Cardiac fibroblast (primary cell): ENCODE data around the gene CIB1.
"Not testable (repeated sequence)": the region's sequence is repeated elsewhere in the genome, so short reads cannot be mapped to it uniquely, and the experiment has no call there.

ENCODE experiments used
- DNase-seq, 2 donors: peaks; one replicate each; pipeline versions ENCODE4 v3.0.0 to v3.0.0-alpha.2; 2010; ENCODE audit warnings: low read depth in 2 of 2
- H3K4me3 ChIP-seq, 2 donors: replicated peaks in 1 of 2; 1 replicate in 1 of 2; 2 replicates in 1 of 2; pipeline ENCODE4 v1.5.1; 2011; ENCODE audit warnings: low read depth in 2 of 2, low read length in 2 of 2, mild to moderate bottlenecking in 2 of 2, moderate library complexity in 1 of 2
- TF ChIP-seq, protein P1 (sequence below): IDR thresholded peaks from one replicate; pipeline ENCODE4 v1.5.1; 2011; ENCODE audit warnings: low read depth, mild to moderate bottlenecking, low read length, inconsistent platforms

CIB1 gene

DNA sequence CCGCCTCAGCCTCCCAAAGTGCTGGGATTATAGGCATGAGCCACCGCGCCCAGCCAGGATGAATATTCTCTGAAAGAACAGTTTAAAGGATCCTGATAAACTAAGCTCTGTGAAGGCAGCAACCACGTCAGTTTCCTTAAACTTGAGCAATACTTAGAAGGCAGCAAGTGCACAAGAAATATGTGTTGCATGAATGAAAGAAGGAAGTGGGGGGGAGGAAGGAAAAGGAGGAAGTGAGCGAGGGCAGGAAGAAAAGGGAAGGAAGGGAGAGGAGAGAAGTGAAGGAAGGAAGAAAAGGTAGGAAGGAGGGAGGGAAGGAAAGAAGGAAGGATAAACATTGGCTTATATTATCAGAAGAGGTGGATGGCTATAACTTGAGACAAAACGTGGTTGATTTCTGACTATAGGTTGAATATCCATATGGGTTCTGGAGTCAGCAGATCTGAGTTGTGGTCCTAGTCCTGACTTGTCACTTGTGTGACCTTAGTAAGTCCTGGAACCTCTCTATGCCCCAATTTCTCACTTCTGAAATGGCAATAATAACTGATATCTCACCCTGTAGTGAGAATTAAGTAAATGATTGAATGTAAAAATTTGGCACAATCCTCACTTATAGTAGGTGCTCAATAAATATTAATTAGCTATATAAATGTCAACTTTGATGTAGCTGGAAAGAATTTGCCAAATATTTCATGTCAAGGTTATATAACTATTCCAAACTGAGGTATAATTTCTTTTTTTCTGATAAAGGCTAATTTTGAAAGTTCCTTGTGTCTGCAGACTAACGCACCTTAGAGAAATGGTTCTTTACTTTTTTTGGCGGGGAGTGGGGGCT is 44.6 kb downstream of the CIB1 start:
- H3K4me3 ChIP-seq: no peak overlapping the region
- TF ChIP-seq, protein P1, sequence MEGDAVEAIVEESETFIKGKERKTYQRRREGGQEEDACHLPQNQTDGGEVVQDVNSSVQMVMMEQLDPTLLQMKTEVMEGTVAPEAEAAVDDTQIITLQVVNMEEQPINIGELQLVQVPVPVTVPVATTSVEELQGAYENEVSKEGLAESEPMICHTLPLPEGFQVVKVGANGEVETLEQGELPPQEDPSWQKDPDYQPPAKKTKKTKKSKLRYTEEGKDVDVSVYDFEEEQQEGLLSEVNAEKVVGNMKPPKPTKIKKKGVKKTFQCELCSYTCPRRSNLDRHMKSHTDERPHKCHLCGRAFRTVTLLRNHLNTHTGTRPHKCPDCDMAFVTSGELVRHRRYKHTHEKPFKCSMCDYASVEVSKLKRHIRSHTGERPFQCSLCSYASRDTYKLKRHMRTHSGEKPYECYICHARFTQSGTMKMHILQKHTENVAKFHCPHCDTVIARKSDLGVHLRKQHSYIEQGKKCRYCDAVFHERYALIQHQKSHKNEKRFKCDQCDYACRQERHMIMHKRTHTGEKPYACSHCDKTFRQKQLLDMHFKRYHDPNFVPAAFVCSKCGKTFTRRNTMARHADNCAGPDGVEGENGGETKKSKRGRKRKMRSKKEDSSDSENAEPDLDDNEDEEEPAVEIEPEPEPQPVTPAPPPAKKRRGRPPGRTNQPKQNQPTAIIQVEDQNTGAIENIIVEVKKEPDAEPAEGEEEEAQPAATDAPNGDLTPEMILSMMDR: no peak
- peak in 1 of 2 donors; percentile 32 for DNase-seq

DNA sequence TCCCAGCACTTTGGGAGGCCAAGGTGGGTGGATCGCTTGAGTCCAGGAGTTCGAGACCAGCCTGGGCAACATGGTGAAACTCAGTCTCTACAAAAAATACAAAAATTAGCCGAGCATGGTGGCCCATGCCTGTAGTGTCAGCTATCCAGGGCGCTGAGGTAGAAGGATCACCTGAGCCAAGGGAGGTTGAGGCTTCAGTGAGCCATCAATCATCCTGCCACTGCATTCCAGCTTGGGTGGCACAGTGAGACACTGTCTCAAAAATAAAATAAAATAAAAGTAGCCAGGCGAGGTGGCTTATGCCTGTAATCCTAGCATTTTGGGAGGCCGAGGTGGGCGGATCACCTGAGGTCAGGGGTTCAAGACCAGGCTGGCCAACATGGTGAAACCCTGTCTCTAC is 45.7 kb downstream of the CIB1 start:
- not testable (repeated sequence) for DNase-seq, H3K4me3 ChIP-seq

DNA sequence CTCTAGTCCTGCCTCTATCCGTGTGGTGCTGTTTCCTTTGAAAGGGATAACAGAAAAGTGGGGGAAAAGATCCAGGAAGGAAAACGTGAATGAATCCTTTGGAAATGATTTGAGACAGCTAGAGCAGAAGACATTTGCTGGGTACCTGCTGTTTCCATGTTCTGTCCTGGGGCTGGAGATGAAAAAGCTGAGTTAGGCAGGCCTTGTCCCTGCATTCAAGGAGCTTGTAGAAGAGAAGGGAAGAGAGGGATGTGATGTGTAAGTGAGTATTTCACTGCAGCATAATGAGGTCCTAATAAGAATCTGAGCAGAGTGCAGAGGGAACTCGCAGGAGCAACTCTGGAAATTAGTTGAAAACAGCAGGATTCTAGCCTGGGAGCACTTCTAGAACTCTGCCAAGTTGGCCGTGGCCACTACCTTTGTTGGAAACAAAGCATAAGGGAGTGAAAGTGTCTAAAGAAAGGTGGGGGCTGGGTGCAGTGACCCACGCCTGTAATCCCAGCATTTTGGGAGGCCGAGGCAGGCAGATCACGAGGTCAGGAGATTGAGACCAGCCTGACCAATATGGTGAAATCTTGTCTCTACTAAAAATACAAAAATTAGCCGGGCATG is 46.4 kb downstream of the CIB1 start:
- TF ChIP-seq, protein P1: no peak
- DNase-seq: no peak
- no peak overlapping the region for H3K4me3 ChIP-seq

DNA sequence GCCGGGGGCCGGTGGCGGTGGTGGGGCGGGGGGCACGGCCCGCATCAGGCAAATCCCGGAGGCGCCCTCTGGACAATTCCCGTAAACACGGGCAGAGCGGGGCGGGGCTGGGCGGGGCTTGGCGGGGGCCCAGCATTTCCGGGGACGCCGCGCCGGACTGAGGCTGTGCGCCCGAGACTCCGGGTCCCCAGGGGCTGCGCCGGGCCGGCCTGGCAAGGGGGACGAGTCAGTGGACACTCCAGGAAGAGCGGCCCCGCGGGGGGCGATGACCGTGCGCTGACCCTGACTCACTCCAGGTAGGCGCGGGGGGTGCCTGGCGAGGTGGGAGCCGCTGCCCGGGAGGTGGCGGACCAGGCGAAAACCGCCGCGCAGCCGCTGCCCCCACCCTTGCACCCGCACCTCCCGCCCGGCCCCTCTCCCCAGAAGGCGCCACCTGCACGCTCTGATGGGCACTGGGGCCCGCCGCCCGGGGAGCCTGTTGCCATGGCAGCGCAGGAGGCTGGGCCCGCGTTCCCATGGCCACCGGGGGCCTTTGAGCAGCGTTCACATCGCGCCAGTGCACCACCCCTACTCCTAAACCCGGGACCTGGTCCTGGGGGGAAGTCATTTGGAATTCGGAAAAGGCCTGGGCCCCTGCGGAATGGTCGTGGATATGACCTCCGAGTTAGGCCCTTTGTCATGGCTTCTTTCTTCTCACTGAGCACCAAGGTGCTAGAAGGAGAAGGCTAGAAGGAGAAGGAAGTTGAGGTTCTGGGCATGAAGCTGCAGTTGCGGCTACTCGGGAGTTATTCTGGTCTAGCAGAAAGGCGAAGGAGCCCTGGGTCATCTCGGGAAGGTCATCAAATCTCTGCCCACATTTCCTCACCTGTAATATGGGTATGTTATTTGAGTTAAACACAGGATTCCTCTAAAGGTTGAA is 48.7 kb downstream of the CIB1 start:
- TF ChIP-seq, protein P1: no peak
- DNase-seq: peak; percentile 47 to 64
- peak overlapping the region; percentile 56 to 70 for H3K4me3 ChIP-seq

DNA sequence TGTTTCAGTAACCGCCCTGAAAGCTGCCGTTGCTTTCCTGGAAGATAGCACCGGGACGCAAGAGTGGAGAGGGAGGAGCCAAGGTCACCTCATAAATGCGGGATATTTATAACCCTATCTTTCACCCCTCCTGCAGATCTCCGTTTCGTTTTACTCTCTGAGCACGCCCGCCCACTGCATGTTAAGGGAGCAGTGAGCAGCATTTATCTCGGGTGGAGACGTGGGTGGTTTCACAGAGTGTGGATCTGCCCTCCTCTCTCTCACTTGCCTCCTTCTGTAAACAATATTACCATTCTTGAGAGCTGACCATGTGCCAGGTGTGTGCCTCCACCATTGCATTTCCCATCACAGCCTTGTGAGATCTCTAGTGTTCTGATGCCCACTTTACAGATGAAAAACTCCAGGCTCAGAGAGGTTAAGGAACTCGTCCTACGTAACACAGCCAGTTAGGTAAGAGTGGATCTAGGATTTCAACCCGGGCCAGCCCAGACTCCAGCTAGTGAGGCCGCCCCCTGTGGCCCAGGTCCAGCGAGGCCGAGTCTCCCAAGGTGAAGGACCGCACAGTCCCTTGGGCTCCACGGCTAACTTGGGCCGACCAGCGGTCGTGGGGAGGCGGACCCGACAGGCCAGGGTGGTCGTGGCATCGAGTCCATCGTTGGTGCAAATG is 49.5 kb downstream of the CIB1 start:
- TF ChIP-seq, protein P1: no peak
- peak overlapping the region; percentile 56 to 70 for H3K4me3 ChIP-seq
- peak; percentile 80 to 96 for DNase-seq

DNA sequence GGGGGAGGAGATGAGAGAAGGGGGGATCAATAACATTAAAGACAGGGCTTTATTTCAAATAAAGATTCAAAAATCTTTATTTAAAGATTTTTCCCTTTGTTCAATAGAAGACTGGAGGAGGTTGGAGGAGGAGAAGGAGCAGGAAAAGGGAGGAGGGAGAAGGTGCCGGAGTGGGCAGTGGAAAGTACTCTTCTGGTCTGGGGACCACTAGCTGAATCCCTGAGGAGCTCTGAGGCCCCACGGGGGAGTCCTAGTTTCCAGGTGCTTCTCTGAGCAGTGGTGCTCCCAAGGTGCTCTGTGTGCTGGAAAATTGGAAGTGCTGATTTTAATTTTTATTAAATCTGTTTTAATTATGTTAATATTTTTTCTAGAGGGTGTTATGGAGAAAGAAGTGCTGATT is 52.0 kb downstream of the CIB1 start:
- TF ChIP-seq, protein P1: no peak
- no peak overlapping the region for H3K4me3 ChIP-seq
- DNase-seq: no peak
